ENCODE measurements around the gene UNC79.

The UNC79 gene

DNA sequence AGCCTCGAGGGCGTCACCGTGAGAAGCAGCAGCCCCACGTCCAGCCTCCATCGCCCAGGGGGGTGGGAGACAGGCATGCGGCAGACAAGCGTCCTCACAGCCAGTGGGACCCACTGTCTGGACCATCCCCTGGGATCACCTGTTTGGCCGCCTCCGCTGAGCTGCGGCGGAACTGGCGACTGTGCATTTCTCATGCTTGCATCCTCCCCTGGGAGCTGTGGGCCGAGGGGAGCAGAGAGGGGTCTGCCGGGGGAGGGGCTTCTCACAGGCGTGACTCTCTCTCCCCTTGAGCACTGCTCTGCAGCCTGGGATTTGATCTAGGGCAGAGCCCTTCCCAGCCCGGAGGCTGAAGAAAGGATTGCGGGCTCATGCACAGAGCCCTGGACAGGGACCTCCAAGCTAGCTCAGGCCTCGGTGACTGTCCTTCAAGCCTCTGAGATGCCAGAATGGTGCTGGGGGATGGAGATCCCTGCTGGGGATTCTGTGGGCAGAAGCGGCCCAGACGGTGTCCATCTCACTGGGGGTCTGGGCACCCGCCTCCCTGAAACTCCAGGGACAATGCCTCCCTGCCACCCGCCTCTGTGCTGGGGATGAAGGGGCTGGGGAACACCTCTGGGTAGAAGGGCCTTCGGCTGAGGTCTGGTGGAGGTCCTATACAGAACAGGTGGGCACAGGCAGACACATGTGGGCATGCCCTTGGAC is 296.5 kb downstream of the UNC79 start:
- Histone ChIP-seq H3K9me3 (ENCODE audit: control insufficient read depth, insufficient read depth, low read depth, low read length) (no peaks in the 10 kb centered on the region), H3K27ac (ENCODE audit: extremely low read depth, low read depth, low read length) (no peak overlapping the region), H3K36me3 (ENCODE audit: control insufficient read depth in 2 of 2, insufficient read depth in 1 of 2, low read length in 2 of 2) (no peaks in the 10 kb centered on the region), H3K4me1 (ENCODE audit: control insufficient read depth, insufficient read depth, low read length) (no peaks in the 10 kb centered on the region), H3K4me3 (ENCODE audit: low read depth, low read length) (no peak overlapping the region)
- ChIA-PET POLR2A (no interaction called here), CTCF (no interaction called here)
- TF ChIP-seq ZNF529 (tag by site-specific recombination; IDR thresholded peaks at IDR 0.05; ENCODE audit: insufficient replicate concordance) (no peak), SP3 (tag by site-specific recombination; IDR thresholded peaks at IDR 0.05) (no peak), ZNF571 (tag by site-specific recombination; IDR thresholded peaks at IDR 0.05) (no peak), ZBTB17 (tag by site-specific recombination; IDR thresholded peaks at IDR 0.05) (no peak), ZNF10 (tag by site-specific recombination; IDR thresholded peaks at IDR 0.05) (no peak), ZNF624 (tag by site-specific recombination; IDR thresholded peaks at IDR 0.05) (no peak), ZNF423 (tag by site-specific recombination; IDR thresholded peaks at IDR 0.05) (no peak), TRIM28 (IDR thresholded peaks at IDR 0.05; ENCODE audit: borderline replicate concordance, low read length) (no peak), ZSCAN16 (tag by site-specific recombination; IDR thresholded peaks at IDR 0.05) (no peak), GLI2 (tag by site-specific recombination; IDR thresholded peaks at IDR 0.05; ENCODE audit: borderline replicate concordance, low read depth) (no peak), GLI4 (tag by site-specific recombination; IDR thresholded peaks at IDR 0.05) (no peak), ZNF202 (tag by site-specific recombination; IDR thresholded peaks at IDR 0.05; ENCODE audit: borderline replicate concordance) (no peak), HOXC10 (CRISPR knock-in tag; IDR thresholded peaks at IDR 0.05) (no peak), ZNF560 (tag by site-specific recombination; IDR thresholded peaks at IDR 0.05; ENCODE audit: borderline replicate concordance) (no peak), ZNF266 (tag by site-specific recombination; IDR thresholded peaks at IDR 0.05; ENCODE audit: low read depth) (no peak)
- TF ChIP-seq, protein P1, sequence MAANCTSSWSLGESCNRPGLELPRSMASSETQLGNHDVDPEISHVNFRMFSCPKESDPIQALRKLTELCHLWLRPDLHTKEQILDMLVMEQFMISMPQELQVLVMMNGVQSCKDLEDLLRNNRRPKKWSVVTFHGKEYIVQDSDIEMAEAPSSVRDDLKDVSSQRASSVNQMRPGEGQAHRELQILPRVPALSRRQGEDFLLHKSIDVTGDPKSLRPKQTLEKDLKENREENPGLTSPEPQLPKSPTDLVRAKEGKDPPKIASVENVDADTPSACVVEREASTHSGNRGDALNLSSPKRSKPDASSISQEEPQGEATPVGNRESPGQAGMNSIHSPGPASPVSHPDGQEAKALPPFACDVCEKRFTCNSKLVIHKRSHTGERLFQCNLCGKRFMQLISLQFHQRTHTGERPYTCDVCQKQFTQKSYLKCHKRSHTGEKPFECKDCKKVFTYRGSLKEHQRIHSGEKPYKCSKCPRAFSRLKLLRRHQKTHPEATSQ (tag by site-specific recombination; IDR thresholded peaks at IDR 0.05): no peak
- TF ChIP-seq, protein P2, sequence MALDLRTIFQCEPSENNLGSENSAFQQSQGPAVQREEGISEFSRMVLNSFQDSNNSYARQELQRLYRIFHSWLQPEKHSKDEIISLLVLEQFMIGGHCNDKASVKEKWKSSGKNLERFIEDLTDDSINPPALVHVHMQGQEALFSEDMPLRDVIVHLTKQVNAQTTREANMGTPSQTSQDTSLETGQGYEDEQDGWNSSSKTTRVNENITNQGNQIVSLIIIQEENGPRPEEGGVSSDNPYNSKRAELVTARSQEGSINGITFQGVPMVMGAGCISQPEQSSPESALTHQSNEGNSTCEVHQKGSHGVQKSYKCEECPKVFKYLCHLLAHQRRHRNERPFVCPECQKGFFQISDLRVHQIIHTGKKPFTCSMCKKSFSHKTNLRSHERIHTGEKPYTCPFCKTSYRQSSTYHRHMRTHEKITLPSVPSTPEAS (tag by site-specific recombination; IDR thresholded peaks at IDR 0.05): no peak
- TF ChIP-seq, protein P3, sequence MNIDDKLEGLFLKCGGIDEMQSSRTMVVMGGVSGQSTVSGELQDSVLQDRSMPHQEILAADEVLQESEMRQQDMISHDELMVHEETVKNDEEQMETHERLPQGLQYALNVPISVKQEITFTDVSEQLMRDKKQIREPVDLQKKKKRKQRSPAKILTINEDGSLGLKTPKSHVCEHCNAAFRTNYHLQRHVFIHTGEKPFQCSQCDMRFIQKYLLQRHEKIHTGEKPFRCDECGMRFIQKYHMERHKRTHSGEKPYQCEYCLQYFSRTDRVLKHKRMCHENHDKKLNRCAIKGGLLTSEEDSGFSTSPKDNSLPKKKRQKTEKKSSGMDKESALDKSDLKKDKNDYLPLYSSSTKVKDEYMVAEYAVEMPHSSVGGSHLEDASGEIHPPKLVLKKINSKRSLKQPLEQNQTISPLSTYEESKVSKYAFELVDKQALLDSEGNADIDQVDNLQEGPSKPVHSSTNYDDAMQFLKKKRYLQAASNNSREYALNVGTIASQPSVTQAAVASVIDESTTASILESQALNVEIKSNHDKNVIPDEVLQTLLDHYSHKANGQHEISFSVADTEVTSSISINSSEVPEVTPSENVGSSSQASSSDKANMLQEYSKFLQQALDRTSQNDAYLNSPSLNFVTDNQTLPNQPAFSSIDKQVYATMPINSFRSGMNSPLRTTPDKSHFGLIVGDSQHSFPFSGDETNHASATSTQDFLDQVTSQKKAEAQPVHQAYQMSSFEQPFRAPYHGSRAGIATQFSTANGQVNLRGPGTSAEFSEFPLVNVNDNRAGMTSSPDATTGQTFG (tag by site-specific recombination; IDR thresholded peaks at IDR 0.05; ENCODE audit: borderline replicate concordance): no peak
- TF ChIP-seq, protein P4, sequence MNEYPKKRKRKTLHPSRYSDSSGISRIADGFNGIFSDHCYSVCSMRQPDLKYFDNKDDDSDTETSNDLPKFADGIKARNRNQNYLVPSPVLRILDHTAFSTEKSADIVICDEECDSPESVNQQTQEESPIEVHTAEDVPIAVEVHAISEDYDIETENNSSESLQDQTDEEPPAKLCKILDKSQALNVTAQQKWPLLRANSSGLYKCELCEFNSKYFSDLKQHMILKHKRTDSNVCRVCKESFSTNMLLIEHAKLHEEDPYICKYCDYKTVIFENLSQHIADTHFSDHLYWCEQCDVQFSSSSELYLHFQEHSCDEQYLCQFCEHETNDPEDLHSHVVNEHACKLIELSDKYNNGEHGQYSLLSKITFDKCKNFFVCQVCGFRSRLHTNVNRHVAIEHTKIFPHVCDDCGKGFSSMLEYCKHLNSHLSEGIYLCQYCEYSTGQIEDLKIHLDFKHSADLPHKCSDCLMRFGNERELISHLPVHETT (tag by site-specific recombination; IDR thresholded peaks at IDR 0.05): no peak

All from HEK293 (cell line).